Naive B cell (primary cell): ENCODE results near the gene RPA3. TPM values are rescaled to one million over a fixed set of nuclear protein-coding genes. Genes with fewer than 3 reads are reported as not detected.

ENCODE experiments used
- ATAC-seq, 2 donors: fragments of 150-1000 bp; cut with Tn5 transposase; 2 replicates each; pipeline ENCODE4 v1.10.0; 2021; ENCODE audit warnings: low read depth in 2 of 2, mild to moderate bottlenecking in 2 of 2, moderate library complexity in 2 of 2
- DNase-seq: peaks from one replicate; pipeline ENCODE4 v3.0.0; 2022
- H3K27ac Mint-ChIP-seq, 6 donors: one replicate each; pipeline ENCODE4 v1.8.0; 2020 to 2022; ENCODE audit warnings: mild to moderate bottlenecking in 6 of 6, mixed read lengths in 6 of 6, moderate library complexity in 5 of 6, inconsistent platforms in 2 of 6
- H3K27me3 Mint-ChIP-seq, 3 donors: one replicate each; pipeline ENCODE4 v1.8.0; 2021 to 2022; ENCODE audit warnings: mixed read lengths in 3 of 3, mild to moderate bottlenecking in 1 of 3
- H3K36me3 Mint-ChIP-seq, 2 donors: one replicate each; pipeline ENCODE4 v1.8.0; 2020 to 2022; ENCODE audit warnings: mixed read lengths in 2 of 2, inconsistent platforms in 1 of 2, mild to moderate bottlenecking in 1 of 2
- H3K4me1 Mint-ChIP-seq, 3 donors: one replicate each; pipeline ENCODE4 v1.8.0; 2020 to 2022; ENCODE audit warnings: mixed read lengths in 3 of 3, inconsistent platforms in 1 of 3, mild to moderate bottlenecking in 1 of 3, moderate library complexity in 1 of 3
- H3K4me3 Mint-ChIP-seq, 8 donors: one replicate each; pipeline ENCODE4 v1.8.0; 2020 to 2022; ENCODE audit warnings: mild to moderate bottlenecking in 8 of 8, mixed read lengths in 8 of 8, moderate library complexity in 8 of 8, inconsistent platforms in 2 of 8
- H3K9me3 Mint-ChIP-seq, 7 donors: one replicate each; pipeline ENCODE4 v1.8.0; 2020 to 2022; ENCODE audit warnings: mixed read lengths in 7 of 7, mild to moderate bottlenecking in 5 of 7, inconsistent platforms in 2 of 7, moderate library complexity in 1 of 7
- polyA plus RNA-seq, 6 donors: library from polyadenylated mRNA; unstranded; fragments of 300-500 nt; fragmentation: Illumina TruSeq; gene quantifications; one replicate each; pipeline ENCODE4 v1.2.3, GENCODE V29; 2021; ENCODE audit warnings: low read depth in 6 of 6

The RPA3 gene
- polyA plus RNA-seq, 6 donors from 2014 or later = 114 to 186 (median 150) TPM

DNA sequence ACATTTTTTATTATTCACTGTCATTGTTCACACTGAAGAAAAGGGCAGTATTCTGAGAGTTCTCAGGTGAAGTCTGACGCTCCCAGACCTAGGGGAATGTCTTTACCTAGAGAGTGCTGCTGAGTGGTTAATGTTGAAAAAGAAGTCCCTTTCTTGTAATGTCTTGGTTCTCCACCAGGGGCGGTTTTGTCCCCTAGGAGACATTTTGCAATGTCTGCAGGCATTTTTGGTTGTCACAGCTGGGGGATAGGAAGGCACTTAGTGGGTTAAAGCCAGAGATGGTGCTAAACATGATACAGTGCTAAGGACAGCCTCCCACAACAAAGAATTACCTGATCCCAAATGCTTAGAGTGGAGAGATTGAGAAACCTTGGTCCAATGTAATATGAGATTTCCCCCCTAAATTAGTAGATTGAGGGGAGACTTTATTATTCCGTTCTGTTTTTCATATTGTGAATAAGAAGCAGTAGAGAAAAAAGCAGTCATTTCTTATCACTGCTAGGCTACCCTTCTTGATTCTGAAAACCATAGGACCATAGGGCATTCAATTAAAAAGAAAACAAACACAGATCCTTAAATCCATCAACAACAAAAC is 64.7 kb downstream of the RPA3 start:
- H3K4me3 Mint-ChIP-seq = no peak overlapping the region
- H3K36me3 Mint-ChIP-seq = peaks cover 0 to 6% of the 10 kb centered on the region in 2 donors
- no peak overlapping the region for H3K27ac Mint-ChIP-seq
- peaks cover 33 to 61% (median 50%) of the 10 kb centered on the region in 3 donors for H3K4me1 Mint-ChIP-seq
- ATAC-seq (no peak), DNase-seq (no peak)
- no peaks in the 10 kb centered on the region for H3K27me3 Mint-ChIP-seq
- H3K9me3 Mint-ChIP-seq = peaks cover 0 to 17% (median 4%) of the 10 kb centered on the region in 7 donors

DNA sequence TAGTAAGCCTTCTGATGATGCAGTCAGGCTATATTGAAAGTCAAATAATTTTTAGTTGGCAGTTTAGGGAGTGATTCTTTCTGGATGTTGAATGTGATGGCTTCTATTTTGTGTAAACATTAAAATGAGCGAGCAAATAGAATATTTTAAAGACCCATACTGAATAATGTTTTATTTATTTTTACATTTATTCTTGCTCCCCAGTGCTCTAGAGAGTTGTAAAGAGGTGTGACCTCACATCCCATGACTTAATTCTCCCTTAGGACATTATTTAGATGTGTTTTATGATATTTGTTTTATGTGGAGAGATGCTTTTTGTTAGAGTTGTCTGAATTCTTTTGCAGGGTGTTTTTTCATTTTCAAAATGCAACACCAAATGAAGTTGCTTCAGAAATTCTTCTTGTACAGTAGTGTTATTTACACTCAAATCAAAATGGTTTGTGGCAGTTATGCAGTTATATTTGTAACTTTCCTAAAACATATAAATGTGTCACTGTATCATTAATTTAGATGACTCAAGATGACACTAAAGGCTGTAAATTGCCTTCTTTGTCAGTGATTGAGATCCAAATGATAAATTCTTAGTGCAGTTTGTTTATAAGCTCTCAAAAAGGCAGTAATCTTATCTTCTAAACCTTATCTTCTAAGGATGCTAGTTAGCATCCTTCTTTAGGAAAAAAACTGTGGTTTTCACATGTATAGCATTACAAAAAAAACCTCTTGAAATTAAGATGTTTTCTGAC is 65.4 kb downstream of the RPA3 start:
- H3K27me3 Mint-ChIP-seq = no peaks in the 10 kb centered on the region
- peaks cover 0 to 2% of the 10 kb centered on the region in 2 donors for H3K36me3 Mint-ChIP-seq
- no peak for ATAC-seq
- DNase-seq = no peak
- peaks cover 29 to 54% (median 44%) of the 10 kb centered on the region in 3 donors for H3K4me1 Mint-ChIP-seq
- H3K27ac Mint-ChIP-seq = no peak overlapping the region
- peaks cover 0 to 13% (median 4%) of the 10 kb centered on the region in 7 donors for H3K9me3 Mint-ChIP-seq
- no peak overlapping the region for H3K4me3 Mint-ChIP-seq

DNA sequence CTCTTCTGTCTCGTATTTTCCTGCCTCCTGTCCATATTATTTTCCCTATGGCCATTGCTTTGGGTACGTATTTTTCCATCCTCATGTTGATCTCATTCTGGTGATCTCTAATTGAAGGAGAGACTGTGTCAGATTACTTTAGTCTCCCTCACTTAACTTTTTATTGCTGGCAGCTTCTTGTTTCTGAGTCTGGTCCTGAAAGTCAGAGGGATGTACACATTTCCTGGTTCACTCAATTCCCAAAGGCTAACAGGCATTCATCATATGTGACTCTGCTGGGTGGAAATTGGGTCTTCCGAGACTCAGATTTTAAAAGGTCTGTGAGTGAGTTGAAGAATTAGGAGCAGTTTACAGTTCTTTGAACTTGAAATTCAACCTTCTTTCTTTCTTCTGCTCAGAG is 66.9 kb downstream of the RPA3 start:
- H3K36me3 Mint-ChIP-seq = peaks cover 5% of the 10 kb centered on the region in 2 donors
- ATAC-seq (no peak), DNase-seq (no peak)
- H3K4me3 Mint-ChIP-seq = no peak overlapping the region
- peaks cover 0 to 2% (median 0%) of the 10 kb centered on the region in 7 donors for H3K9me3 Mint-ChIP-seq
- no peaks in the 10 kb centered on the region for H3K27me3 Mint-ChIP-seq
- peak overlapping the region in 1 of 6 donors; percentile 3 for H3K27ac Mint-ChIP-seq
- H3K4me1 Mint-ChIP-seq = peaks cover 28 to 48% (median 46%) of the 10 kb centered on the region in 3 donors

DNA sequence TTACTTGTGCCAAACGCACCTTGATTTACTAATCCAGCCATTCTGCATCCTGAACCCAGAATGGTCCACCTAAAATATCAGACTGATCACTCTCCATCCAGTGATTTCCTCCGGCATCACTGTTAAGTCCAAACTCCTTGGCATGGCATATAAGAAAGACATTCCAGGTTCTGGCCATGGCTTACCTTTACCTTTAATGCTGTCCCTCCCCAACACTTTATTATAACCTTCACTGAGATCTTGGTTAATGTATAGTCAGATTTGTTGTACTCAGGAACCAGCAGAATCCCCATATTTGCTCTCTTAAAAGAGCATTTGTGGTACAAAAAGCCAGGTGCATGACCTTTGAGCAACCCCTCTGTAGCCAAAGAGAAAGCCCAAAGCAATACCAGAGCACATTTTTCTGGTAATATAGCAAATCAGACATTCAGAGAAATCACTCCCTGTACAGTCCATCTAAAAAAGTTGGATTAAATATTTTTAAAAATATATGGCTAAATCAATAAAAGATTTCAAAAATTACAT is 67.7 kb downstream of the RPA3 start:
- ATAC-seq = no peak
- Mint-ChIP-seq H3K27me3 (no peaks in the 10 kb centered on the region), H3K4me1 (peaks cover 33 to 47% (median 45%) of the 10 kb centered on the region in 3 donors), H3K27ac (no peak overlapping the region), H3K9me3 (peaks cover 0 to 1% (median 0%) of the 10 kb centered on the region in 7 donors), H3K4me3 (no peak overlapping the region), H3K36me3 (peaks cover 7 to 8% of the 10 kb centered on the region in 2 donors)
- no peak for DNase-seq

DNA sequence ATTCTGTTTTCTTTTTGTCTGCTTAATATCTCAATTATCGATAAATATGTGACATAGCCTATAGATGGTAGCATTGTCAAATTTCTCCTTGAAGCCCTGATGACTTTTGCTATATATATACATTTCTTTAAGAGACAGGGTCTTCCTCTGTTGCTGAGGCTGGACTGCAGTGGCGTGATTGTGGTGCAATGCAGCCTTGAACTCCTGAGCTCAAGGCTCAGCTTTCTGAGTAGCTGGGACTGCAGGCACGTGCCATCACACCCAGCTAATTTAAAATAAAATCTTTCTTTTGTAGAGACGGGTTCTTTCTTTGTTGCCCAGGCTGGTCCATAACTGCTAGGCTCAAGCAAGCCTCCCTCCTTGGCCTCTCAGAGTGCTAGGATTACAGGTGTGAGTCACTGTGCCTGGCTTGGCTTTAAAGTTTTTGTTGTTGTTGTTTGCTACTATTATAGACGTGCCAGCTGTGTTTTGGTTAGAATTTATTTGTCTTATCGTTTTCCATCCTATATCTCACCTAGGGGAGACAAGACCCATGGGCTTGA is 70.8 kb downstream of the RPA3 start:
- H3K4me1 Mint-ChIP-seq = peaks cover 44 to 54% (median 45%) of the 10 kb centered on the region in 3 donors
- no peak overlapping the region for H3K4me3 Mint-ChIP-seq
- H3K27me3 Mint-ChIP-seq = no peaks in the 10 kb centered on the region
- H3K36me3 Mint-ChIP-seq = peaks cover 8 to 20% of the 10 kb centered on the region in 2 donors
- no peak overlapping the region for H3K27ac Mint-ChIP-seq
- no peak for DNase-seq
- no peak for ATAC-seq
- peaks cover 0 to 2% (median 0%) of the 10 kb centered on the region in 7 donors for H3K9me3 Mint-ChIP-seq

DNA sequence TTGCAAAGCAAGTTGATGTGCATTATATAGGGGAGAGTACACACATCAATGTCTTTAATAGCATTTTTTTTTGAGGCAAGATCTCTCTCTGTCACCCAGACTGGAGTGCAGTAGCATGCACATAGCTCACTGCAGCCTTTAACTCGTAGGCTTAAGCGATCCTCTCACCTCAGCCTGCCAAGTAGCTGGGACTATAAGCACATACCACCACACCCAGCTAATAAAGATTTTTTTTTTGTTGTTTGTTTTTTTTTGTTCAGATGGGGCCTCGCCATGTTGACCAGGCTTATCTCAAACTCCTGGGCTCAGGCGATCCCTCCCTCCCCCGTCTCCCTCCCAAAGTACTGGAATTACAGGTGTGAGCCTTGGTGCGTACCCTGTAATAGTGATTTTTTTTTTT is 76.3 kb downstream of the RPA3 start:
- DNase-seq = no peak
- peak overlapping the region in 3 of 6 donors; percentile 93 to 99 (median 98) for H3K27ac Mint-ChIP-seq
- ATAC-seq = no peak

DNA sequence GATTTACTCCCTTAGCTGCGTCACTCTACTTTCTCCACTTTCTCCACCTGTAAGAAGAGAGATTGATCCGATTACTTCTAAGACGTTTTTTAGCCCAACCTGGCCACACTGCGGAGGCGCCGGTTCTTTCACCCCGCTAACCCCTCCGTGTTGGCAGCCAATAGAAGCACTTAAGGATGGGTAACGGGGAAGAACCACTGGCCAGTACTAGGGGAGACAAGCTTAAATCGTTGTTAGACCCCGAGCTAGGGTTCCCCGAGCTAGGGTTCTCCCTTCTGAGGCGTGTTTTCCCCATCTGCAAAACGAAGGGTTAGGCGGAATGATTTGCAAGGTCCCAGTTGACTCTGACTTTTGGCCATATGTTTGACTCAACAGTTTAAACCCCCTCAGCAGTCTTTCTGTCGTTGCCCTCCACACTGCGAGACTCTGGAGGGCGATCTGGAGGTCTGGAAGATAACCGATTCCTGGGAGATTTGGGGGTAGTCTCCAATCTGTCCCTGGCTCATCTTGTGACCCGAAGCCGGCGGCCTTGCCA is 77.2 kb downstream of the RPA3 start:
- ATAC-seq = peak; percentile 8 to 10
- peaks cover 0 to 2% (median 0%) of the 10 kb centered on the region in 7 donors for H3K9me3 Mint-ChIP-seq
- H3K4me3 Mint-ChIP-seq = peak overlapping the region; percentile 92 to 99 (median 98)
- DNase-seq = no peak
- H3K4me1 Mint-ChIP-seq = peaks cover 30 to 55% (median 42%) of the 10 kb centered on the region in 3 donors
- H3K27me3 Mint-ChIP-seq = no peaks in the 10 kb centered on the region
- peaks cover 0 to 18% of the 10 kb centered on the region in 2 donors for H3K36me3 Mint-ChIP-seq
- peak overlapping the region; percentile 93 to 99 (median 98) for H3K27ac Mint-ChIP-seq

More for the DNA sequence above, 76.3 kb downstream of the RPA3 start:
- peaks cover 36 to 58% (median 47%) of the 10 kb centered on the region in 3 donors for H3K4me1 Mint-ChIP-seq
- peaks cover 0 to 2% (median 0%) of the 10 kb centered on the region in 7 donors for H3K9me3 Mint-ChIP-seq
- peaks cover 8 to 20% of the 10 kb centered on the region in 2 donors for H3K36me3 Mint-ChIP-seq
- H3K27me3 Mint-ChIP-seq = no peaks in the 10 kb centered on the region
- peak overlapping the region; percentile 35 to 99 (median 96) for H3K4me3 Mint-ChIP-seq

DNA sequence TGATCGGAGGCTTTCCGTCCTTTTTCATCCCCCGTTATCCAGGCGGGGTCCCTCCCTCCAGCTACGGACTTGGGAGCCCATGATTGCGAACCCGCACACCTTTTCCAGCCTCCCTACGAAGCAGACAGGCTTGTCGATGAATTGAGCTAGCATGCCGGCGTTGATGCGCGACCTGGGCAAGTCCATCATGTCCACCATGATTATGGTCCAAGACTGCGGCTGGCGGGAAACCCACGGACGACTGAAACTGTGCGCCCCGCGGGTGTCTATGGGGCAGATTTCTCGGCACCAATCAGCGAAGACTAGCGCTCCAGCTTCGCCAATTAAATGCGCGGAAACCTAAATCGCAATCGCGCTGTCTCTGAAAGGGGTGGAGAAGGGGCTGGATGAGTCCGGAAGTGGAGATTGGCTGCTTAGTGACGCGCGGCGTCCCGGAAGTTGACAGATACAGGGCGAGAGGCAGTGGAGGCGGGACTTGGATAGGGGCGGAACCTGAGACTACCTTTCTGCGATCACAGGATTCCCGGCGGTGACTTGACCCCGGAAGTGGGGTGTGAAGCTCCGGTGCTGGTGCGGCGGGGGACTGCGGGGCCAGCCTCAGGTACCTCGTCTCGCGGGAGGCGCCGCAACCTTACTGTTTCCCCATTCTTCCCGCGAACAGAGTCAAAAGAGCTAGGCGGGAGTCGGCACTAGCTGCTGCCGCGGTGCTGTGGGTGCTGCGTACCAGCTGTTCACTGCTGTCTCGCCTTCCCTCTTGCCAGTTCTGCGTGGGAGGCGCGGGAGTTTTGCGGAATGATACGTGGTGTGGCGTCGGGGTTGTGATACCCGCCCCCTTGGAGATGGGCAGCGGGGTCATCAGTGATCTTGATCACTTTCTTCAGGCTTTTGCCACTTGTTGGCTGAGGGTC is 77.9 kb downstream of the RPA3 start, which contains the start of gene UMAD1:
UMAD1 (plus strand) TSS at position 532 of the 908 bp plus-strand sequence. CDS start 32,620 bp downstream, outside the sequence.
- Mint-ChIP-seq H3K4me3 (peak within 1 kb of the TSS; percentile 92 to 99 (median 98)), H3K27me3 (no peaks in the 10 kb centered on the region), H3K4me1 (peaks cover 25 to 52% (median 36%) of the 10 kb centered on the region in 3 donors), H3K36me3 (peaks cover 0 to 15% of the 10 kb centered on the region in 2 donors), H3K27ac (peak within 1 kb of the TSS; percentile 93 to 99 (median 98)), H3K9me3 (no peaks in the 10 kb centered on the region)
- ATAC-seq (peak; percentile 85 to 89), DNase-seq (peak; percentile 98)

DNA sequence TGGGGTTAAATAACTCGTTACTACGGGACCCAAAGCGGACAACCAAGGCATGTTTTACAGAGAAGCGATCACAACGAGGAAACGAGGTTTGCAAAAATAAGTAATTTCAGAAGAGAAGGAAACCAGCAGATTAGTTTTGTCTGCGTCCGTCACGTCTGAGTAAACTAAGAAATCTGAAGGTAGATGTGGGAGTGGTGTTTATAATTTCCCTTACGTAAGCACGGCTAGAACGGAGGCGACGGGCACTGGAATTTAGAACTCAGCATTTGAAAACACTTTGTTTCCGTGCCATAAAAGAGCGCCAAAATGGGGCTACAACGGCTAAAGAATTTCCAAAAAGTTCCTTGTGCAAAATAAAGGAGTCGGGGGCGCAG is 78.6 kb downstream of the RPA3 start:
- Mint-ChIP-seq H3K4me3 (peak overlapping the region; percentile 92 to 99 (median 98)), H3K27me3 (no peaks in the 10 kb centered on the region), H3K4me1 (peaks cover 22 to 48% (median 33%) of the 10 kb centered on the region in 3 donors), H3K27ac (peak overlapping the region; percentile 93 to 99 (median 98)), H3K36me3 (peaks cover 0 to 14% of the 10 kb centered on the region in 2 donors), H3K9me3 (no peaks in the 10 kb centered on the region)
- DNase-seq (peak; percentile 73), ATAC-seq (peak; percentile 40 to 49)

DNA sequence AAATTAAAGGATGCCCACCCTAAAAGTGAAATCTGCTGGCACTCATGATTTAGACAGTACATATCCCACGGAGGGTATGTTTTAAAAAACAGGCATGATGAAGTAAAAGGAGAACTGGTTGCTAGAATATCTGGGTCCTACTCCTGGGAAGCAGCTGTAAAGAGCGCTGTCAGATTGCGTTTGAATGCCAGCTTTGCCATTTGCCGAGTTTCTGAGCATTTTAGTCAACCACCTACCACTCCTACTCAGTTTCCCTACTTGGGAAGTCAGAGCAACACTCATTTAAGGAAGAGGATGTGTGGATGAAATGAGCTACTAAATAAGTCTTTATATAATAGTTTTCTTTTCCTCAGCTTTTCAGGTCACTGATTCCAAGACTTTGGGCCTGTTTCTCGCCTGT is 79.0 kb downstream of the RPA3 start:
- H3K27me3 Mint-ChIP-seq = no peaks in the 10 kb centered on the region
- DNase-seq (no peak), ATAC-seq (no peak)
- H3K27ac Mint-ChIP-seq = peak overlapping the region; percentile 93 to 99 (median 98)
- peaks cover 21 to 47% (median 33%) of the 10 kb centered on the region in 3 donors for H3K4me1 Mint-ChIP-seq
- peaks cover 0 to 14% of the 10 kb centered on the region in 2 donors for H3K36me3 Mint-ChIP-seq
- H3K4me3 Mint-ChIP-seq = peak overlapping the region; percentile 92 to 99 (median 98)
- H3K9me3 Mint-ChIP-seq = no peaks in the 10 kb centered on the region

DNA sequence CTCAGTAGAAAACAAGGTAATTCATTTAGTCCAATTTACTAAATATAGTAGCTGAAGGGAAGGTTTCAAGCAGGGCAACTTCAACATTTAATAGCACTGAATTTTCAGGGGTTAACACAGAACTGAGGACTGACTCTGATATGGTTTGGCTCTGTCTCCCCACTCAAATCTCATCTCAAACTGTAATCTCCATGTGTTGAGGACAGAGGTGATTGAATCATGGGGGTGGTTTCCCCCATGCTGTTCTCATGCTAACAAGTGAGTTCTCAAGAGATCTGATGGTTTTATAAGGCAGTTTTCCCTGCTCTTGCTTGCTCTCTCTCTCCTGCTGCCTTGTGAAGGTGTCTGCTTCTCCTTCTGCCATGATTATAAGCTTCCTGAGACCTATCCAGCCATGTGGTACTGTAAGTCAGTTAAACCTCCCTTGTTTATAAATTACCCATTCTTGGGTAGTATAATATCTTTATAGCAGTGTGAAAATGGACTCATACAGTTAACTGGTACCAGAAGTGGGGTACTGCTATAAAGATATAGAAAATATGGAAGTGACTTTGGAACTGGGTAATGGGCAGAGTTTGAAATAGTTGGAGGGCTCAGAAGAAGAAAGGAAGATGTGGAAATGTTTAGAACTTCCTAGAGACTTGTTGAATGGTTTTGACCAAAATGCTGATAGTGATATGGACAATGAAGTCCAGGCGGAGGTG is 87.6 kb downstream of the RPA3 start:
- no peak for DNase-seq

DNA sequence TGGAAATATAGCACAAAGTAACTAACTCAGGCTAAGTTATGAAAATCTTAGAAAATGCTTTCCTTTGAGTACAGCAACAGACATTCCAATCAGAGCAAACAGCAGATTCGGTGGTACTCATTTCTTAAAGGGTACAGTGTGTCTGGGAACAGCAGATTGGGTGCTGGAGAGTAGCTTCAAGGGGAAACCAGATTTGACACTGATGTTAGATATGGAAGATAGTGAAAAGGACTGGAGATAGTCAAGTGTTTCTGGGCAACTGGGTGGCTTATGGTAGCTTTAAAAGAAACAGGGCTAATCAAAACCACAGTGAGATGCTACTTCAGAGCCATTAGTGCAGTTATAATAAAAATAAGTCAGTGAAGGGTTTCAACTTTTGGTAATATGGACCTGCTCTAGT is 89.9 kb downstream of the RPA3 start:
- no peaks in the 10 kb centered on the region for H3K4me1 Mint-ChIP-seq
- H3K36me3 Mint-ChIP-seq = no peaks in the 10 kb centered on the region
- no peak overlapping the region for H3K27ac Mint-ChIP-seq

More for the DNA sequence above, 87.6 kb downstream of the RPA3 start:
- peak overlapping the region in 1 of 6 donors; percentile 70 for H3K27ac Mint-ChIP-seq
- H3K9me3 Mint-ChIP-seq = peaks cover 2 to 21% (median 10%) of the 10 kb centered on the region in 7 donors
- no peaks in the 10 kb centered on the region for H3K4me1 Mint-ChIP-seq
- H3K36me3 Mint-ChIP-seq = no peaks in the 10 kb centered on the region
- H3K27me3 Mint-ChIP-seq = peaks cover 0 to 8% (median 0%) of the 10 kb centered on the region in 3 donors
- no peak for ATAC-seq
- no peak overlapping the region for H3K4me3 Mint-ChIP-seq

More for the DNA sequence above, 89.9 kb downstream of the RPA3 start:
- no peak overlapping the region for H3K4me3 Mint-ChIP-seq
- ATAC-seq = no peak
- DNase-seq = no peak
- H3K27me3 Mint-ChIP-seq = peaks cover 0 to 8% (median 0%) of the 10 kb centered on the region in 3 donors
- peaks cover 4 to 23% (median 12%) of the 10 kb centered on the region in 7 donors for H3K9me3 Mint-ChIP-seq
